Uterus (tissue), 2 donors: ENCODE data around the gene PRSS53.

ENCODE experiments used
- CTCF ChIP-seq, 4 experiments: fragments of 200-600 bp in 2 of 4; fragments of 450-650 bp in 2 of 4; sonication (generic) in 2 of 4; IDR thresholded peaks; one replicate each; pipeline ENCODE4 v1.5.1; 2016 to 2019; ENCODE audit warnings: antibody characterized with exemption in 4 of 4, mild to moderate bottlenecking in 2 of 4, moderate library complexity in 1 of 4
- POLR2A ChIP-seq, 2 donors: fragments of 450-650 bp; IDR thresholded peaks; one replicate each; pipeline ENCODE4 v1.6.1; 2016; ENCODE audit warnings: antibody characterized with exemption in 2 of 2, mild to moderate bottlenecking in 1 of 2, moderate library complexity in 1 of 2

DNA sequence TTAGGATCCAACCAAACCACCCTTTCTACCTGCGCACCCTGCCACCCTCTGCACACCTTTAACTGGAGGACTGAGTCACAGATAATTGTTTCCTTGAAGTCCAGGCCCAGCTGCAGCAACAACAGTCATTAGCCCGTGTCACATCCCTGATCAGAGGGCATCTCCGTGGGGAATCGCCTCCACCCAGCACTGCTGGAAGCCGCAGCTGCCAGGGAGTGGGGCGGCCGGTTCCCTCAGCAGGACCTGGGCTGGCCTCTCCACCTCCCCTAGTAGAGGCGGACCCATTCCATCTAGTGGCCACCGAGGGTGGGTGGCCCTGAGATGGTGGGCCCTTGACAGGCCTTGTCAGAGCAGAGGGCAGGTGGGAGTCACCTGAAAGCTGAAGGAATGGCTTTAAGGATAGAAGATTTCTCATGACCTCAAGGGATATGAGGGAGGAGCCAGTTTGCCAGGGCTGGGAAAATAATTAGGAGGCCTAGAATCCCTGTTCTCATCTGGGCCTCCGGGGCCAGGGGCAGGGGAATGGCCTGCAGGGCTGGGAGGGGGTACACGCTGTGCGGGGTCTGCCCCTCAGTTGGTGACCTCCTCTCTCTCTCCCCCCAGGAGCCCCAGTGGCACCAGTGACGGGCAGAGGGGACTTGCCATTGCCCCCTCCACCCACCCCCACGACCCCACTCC, 6.2 kb downstream of the PRSS53 start:
- TF ChIP-seq CTCF (IDR thresholded peaks at IDR 0.05) = no peak
- TF ChIP-seq POLR2A (IDR thresholded peaks at IDR 0.05) = no peak
